ENCODE data around the gene MYO1B. TPM values are rescaled to one million over a fixed set of nuclear protein-coding genes. Genes with fewer than 3 reads are reported as not detected.

MYO1B gene
- total and polyA plus RNA-seq, 2 of the 8 experiments (the other 6 are each of a cell fraction or from before 2014, with no cell fraction given): 15.5 to 61.2 TPM

- TF ChIP-seq GABPA (IDR thresholded peaks at IDR 0.05; ENCODE audit: borderline replicate concordance, insufficient read depth, low read length) (no peak), SIX5 (IDR thresholded peaks at IDR 0.05; ENCODE audit: low read depth, low read length) (no peak), SAP30 (IDR thresholded peaks at IDR 0.05; ENCODE audit: insufficient read depth, insufficient replicate concordance, low read length) (no peak), CEBPB (IDR thresholded peaks at IDR 0.05; ENCODE audit: low read depth, low read length) (no peak)
Observed at GRCh38 chr2:191350826-191351225, 105.6 kb downstream of the MYO1B start (continued).

Measured in H1 (cell line).